ENCODE data around the gene PAQR5.
"Not testable (repeated sequence)": the region's sequence is repeated elsewhere in the genome, so short reads cannot be mapped to it uniquely, and the experiment has no call there.

The PAQR5 gene

GRCh38 chr15:69358850-69359249 lies 60.1 kb downstream of the PAQR5 start:
- no peak for DNase-seq

GRCh38 chr15:69359722-69360121 lies 61.0 kb downstream of the PAQR5 start:
- DNase-seq: no peak

GRCh38 chr15:69360642-69361041 lies 61.9 kb downstream of the PAQR5 start:
- DNase-seq: no peak

- DNase-seq: no peak
Observed at GRCh38 chr15:69367236-69367635, 68.5 kb downstream of the PAQR5 start.

GRCh38 chr15:69369631-69370030 lies 70.9 kb downstream of the PAQR5 start:
- no peak for DNase-seq

GRCh38 chr15:69373406-69373805 lies 74.7 kb downstream of the PAQR5 start:
- DNase-seq: no peak

GRCh38 chr15:69375151-69375790 lies 76.6 kb downstream of the PAQR5 start:
- DNase-seq: no peak

GRCh38 chr15:69377216-69377970 lies 78.7 kb downstream of the PAQR5 start:
- DNase-seq: no peak

- DNase-seq: no peak
Observed at GRCh38 chr15:69380100-69380725, 81.5 kb downstream of the PAQR5 start.

GRCh38 chr15:69380726-69381105 lies 82.0 kb downstream of the PAQR5 start:
- no peak for DNase-seq

- not testable (repeated sequence) for DNase-seq
Observed at GRCh38 chr15:69382176-69382575, 83.5 kb downstream of the PAQR5 start.

GRCh38 chr15:69384066-69384465 lies 85.4 kb downstream of the PAQR5 start:
- not testable (repeated sequence) for DNase-seq

GRCh38 chr15:69384626-69385598 lies 86.2 kb downstream of the PAQR5 start:
- DNase-seq: no peak

- no peak for DNase-seq
Observed at GRCh38 chr15:69385831-69386230, 87.1 kb downstream of the PAQR5 start.

GRCh38 chr15:69386284-69386683 lies 87.6 kb downstream of the PAQR5 start:
- no peak for DNase-seq

GRCh38 chr15:69388260-69388705 lies 89.6 kb downstream of the PAQR5 start:
- no peak for DNase-seq

- no peak for DNase-seq
Observed at GRCh38 chr15:69389426-69389825, 90.7 kb downstream of the PAQR5 start.

GRCh38 chr15:69390575-69390974 lies 91.9 kb downstream of the PAQR5 start:
- no peak for DNase-seq

GRCh38 chr15:69391046-69391757 lies 92.5 kb downstream of the PAQR5 start:
- no peak for DNase-seq

- DNase-seq: no peak
Observed at GRCh38 chr15:69392352-69392751, 93.6 kb downstream of the PAQR5 start.

GRCh38 chr15:69393831-69394491 lies 95.2 kb downstream of the PAQR5 start:
- no peak for DNase-seq
